CD4-positive, alpha-beta T cell treated with Interleukin-6 for 4 hours (primary cell): ENCODE measurements around the gene MTMR12.

Experiments
- DNase-seq: peaks from one replicate; pipeline ENCODE4 v3.0.0-alpha.2; 2020; ENCODE audit warnings: mixed read lengths

Gene MTMR12, protein sequence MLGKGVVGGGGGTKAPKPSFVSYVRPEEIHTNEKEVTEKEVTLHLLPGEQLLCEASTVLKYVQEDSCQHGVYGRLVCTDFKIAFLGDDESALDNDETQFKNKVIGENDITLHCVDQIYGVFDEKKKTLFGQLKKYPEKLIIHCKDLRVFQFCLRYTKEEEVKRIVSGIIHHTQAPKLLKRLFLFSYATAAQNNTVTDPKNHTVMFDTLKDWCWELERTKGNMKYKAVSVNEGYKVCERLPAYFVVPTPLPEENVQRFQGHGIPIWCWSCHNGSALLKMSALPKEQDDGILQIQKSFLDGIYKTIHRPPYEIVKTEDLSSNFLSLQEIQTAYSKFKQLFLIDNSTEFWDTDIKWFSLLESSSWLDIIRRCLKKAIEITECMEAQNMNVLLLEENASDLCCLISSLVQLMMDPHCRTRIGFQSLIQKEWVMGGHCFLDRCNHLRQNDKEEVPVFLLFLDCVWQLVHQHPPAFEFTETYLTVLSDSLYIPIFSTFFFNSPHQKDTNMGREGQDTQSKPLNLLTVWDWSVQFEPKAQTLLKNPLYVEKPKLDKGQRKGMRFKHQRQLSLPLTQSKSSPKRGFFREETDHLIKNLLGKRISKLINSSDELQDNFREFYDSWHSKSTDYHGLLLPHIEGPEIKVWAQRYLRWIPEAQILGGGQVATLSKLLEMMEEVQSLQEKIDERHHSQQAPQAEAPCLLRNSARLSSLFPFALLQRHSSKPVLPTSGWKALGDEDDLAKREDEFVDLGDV

DNA sequence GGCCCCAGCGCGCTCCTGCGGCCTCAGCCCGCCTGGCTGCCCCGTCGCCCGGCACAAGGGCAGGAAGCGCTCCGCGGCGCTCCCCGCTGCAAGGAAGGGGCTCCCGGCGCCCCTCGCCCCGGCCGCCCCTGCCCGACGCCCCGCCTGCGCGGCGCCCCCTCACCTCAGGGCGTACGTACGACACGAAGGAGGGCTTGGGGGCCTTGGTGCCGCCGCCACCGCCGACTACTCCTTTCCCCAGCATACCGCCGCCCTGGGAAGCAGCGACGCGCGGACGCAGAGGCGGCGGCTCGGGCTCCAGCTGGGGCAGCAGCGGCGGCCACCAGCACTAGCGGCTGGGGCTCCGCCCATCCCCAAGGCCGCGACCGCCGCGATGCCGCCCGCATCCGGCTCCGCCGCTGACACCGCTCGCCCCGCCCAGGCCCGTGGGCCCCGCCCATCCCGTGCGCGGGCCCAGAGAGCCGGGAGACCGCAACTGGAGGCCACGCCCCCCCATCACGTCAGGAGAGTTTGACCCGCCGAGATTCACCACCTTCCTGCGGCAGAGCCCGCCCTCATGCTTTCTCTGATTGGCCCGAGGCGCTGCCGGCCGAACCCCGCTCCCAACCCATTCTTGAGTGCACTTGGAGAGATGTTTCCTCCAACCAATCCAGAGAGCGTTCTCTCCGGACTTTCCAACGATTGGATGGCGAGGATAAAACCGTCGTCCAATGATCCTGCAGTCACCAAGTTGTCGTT lies at the start of gene MTMR12:
TSS of gene MTMR12 (minus strand) at position 345 of the 738 bp plus-strand sequence. CDS start at position 244, 101 bp downstream.
- DNase-seq: peak; percentile 100

GRCh38 chr5:32362527-32362926 lies 49.8 kb upstream of the MTMR12 start:
- DNase-seq: no peak

DNA sequence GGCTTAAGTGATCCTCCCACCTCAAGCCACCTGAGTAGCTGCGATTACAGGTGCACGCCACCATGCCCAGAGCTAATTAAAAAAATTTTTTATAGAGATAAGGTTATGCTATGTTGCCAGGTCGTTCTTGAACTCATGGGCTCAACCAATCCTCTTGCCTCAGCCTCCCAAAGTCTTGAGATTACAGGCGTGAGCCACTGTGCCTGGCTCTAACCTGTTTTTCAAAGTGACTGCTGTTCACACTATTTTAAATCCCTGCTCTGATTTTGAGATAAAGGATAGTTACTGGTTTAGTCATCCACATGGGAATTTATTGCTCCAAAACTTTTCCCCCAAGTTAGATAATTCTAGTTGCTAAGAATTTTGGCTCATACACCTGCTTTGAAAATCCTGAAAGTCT lies 48.2 kb upstream of the MTMR12 start:
- no peak for DNase-seq

- no peak for DNase-seq
Measured at GRCh38 chr5:32358611-32359010, 45.9 kb upstream of the MTMR12 start.

- DNase-seq: no peak
Measured at GRCh38 chr5:32357658-32358057, 44.9 kb upstream of the MTMR12 start.

GRCh38 chr5:32355686-32356085 lies 42.9 kb upstream of the MTMR12 start:
- no peak for DNase-seq

DNA sequence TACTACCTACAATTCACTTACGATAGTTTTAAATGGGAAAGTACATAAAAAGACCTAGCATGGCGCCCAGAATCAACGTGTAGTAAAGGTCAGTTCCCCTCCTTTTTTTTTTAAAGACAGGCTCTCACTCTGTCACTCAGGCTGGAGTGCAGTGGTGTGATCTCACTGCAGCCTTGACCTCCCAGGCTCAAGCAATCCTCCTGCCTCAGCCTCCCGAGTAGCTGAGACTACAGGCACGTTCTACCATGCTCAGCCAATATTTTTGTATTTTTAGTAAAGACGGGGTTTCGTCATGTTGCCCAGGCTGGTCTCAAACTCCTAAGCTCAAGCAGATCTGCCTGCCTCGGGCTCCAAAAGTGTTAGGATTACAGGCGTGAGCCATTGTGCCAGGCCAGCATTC lies 40.7 kb upstream of the MTMR12 start:
- DNase-seq: no peak

- no peak for DNase-seq
Measured at GRCh38 chr5:32352685-32353084, 39.9 kb upstream of the MTMR12 start.

DNA sequence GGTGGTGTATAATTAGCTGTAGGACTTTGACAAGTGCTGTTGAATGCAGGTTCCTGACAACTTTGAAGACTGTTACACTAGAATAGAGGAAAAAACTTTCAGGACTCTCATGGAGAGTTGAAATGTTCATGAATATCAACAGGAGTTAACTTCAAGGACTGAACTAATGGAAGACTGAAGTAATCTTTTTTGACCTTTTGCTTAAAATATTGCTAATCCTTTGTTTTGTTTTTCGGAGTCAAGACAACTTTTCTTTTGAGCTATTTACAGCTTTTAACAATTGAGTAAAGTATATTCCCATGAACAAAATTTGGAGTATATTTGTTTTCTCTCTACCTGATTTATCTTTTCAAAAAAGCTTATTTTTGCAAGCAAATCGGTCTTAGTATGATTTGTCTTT lies 34.1 kb upstream of the MTMR12 start:
- no peak for DNase-seq

- DNase-seq: no peak
Measured at GRCh38 chr5:32343058-32343672, 30.4 kb upstream of the MTMR12 start.

GRCh38 chr5:32342656-32343055 lies 29.9 kb upstream of the MTMR12 start:
- no peak for DNase-seq

- no peak for DNase-seq
Measured at GRCh38 chr5:32339878-32340277, 27.1 kb upstream of the MTMR12 start.

GRCh38 chr5:32339198-32339597 lies 26.5 kb upstream of the MTMR12 start:
- DNase-seq: no peak

DNA sequence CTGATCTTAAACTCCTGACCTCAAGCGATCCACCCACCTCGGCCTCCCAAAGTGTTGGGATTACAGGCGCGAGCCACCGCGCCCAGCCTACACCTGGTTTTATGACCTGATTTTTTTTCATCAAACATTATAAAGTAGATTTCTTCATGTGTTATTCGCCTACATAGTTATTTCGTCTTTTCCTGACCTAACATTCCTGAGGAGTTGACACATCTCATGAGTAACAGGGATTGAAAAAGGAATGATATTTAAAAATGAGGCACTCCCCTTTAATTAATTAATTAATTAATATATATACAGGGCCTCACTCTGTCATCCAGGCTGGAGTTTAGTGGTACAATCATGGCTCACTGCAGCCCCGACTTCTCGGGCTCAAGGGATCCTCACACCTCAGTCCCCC lies 20.2 kb upstream of the MTMR12 start:
- DNase-seq: no peak

- DNase-seq: no peak
Measured at GRCh38 chr5:32332361-32332760, 19.6 kb upstream of the MTMR12 start.

DNA sequence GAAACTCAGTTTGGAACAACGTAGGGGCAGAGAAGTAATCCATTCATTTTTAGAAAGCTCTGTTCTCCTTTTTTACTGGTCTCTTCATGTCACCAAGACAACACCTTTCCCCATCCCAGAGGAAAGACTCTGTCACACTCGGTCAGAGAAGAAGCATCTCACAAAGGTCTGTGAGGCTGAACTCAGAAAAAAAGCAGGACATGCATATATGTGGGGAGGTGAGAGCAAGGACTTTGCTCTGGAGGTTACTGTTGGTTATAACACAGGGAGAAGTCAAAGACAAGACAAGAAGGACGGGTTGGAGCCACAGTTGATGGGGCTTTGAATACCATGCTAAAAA lies 19.2 kb upstream of the MTMR12 start:
- DNase-seq: no peak

DNA sequence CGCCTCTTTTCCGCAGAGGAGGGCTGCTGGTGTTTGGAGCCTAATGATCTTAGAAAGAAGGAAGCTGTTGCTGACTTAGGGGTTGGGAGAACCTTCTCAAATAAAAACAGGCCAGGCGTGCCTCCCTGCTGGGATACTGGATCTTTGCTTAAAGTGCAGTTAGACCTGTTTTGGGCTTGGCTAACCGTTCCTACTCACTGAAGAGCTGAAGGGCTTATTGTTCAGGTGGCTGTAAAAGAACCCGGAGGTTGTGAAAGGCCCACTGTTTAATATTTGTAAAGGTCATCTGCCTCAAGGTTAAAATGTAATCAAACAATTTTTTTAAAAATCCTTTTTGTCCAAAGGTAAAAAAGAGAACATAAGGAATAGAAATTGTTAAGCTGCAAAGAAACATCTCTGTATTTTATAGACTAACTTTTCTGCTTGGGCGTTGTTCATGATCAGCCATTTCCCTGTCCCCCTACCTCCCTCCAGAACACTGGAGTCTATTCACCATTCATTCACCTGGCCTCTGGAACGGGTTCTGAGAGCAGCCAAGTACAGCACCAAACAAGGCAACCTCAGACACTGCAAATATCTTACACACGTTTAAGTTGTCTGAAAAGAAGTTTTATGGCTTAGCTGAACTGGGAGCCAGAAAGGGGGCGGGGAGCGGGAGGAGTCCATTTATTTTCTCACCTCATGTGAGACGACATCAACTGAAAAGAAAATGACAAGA lies 18.6 kb upstream of the MTMR12 start:
- no peak for DNase-seq

DNA sequence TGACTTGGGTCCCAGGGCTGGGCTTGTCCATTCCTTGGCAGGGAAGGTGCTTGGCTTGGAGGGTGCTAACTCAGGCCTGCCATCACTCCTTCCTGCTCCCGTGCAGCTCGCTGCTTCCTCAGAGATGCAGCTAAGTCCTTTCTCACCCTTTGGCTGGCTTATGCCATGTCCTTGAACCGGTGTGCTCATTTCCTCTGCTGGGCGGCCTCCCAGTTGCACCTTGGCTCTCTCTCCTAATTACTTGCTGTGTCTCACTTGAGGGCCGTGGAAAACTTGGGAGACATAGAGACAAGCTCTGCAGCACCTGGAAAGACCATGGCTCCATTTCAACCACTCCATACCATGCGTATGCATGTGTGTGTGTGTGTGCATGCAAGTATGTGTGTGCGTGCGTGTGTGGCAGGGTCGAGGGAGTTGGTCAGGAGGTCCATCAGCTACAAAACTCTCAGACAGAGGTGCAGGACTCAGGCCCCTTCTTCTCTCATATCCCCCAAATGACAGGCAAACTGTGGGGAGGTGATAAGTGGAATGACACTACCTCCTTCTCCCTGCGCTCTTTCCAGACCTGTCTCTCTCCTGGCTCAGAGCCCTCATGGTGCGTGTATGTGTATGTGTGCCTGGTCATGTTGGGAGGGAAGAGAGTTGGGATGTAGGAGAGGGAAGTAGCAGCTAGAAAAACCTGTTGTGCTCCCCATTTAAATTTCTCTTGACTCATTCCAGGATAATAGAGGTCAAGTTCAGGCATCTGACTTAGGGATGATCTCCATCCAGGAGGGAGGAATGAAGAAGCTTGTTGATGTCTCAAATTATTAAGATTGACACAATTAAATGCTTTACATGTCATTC lies 17.6 kb upstream of the MTMR12 start:
- no peak for DNase-seq

- peak; percentile 64 for DNase-seq
Measured at GRCh38 chr5:32329395-32329834, 16.7 kb upstream of the MTMR12 start.

DNA sequence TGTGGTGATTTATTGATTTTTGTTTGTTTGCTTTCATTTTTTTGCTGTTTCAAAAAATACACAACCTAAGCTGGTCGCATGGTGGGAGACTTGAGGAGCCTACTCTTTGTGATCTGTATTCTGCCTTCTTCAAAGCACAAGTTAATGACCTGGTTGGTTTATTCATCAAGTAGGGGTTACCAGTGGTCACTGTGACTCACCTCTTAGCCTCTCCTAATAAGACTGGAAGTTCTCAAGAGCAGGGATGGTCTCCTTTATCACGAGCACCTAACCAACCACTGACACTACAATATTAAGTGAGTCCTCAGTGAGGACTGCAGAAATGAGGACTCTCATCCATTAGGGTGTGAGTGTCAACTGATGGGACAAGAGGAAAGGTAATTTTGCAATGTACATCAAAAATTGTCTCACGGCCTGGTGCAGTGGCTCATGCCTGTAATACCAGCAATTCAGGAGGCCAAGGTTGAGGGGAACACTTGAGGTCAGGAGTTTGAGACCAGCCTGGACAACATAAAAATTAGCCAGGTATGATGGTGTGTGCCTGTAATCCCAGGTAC lies 13.6 kb upstream of the MTMR12 start:
- no peak for DNase-seq

GRCh38 chr5:32325616-32326015 lies 12.9 kb upstream of the MTMR12 start:
- no peak for DNase-seq
